ENCODE results near the gene ZBTB7A.

DNA sequence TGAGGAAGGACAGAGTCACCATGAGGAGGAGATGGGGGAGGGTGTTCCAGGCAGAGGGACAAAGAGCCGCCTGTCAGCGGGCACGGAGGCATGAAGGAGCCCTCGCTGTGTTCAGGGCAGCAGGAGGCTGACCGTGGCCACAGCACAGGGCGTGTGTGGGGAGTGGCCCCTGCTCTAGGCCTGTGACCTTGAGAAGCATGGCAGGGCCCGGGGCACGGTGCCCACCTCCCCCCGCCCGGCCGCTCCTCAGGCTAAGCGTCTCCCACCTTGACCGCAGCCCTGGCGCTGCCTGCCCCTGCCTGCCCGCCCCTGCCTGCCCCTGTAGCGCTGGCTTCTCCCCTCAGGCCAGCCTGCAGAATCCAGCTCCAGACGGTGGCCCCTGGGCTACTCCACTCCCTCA, 45.7 kb upstream of the ZBTB7A start:
- no peak for TF ChIP-seq EZH2 (IDR thresholded peaks at IDR 0.05; ENCODE audit: insufficient read depth, poor library complexity, severe bottlenecking)
- no peak for TF ChIP-seq EZH2phosphoT487 (IDR thresholded peaks at IDR 0.05; ENCODE audit: insufficient read depth, low read depth)
